Ascending aorta (tissue), 2 donors: ENCODE results near the gene WASHC4. TPM values are rescaled to one million over a fixed set of nuclear protein-coding genes. Genes with fewer than 3 reads are reported as not detected.

Experiments used
- DNase-seq, 2 donors: peaks; one replicate each; pipeline ENCODE4 v3.0.0-alpha.2; 2019; ENCODE audit warnings: low spot score in 2 of 2
- H3K27ac ChIP-seq, 2 donors: fragments of 200-600 bp; sonication (generic); one replicate each; pipeline ENCODE4 v1.5.1; 2016 to 2017; ENCODE audit warnings: mild to moderate bottlenecking in 1 of 2
- H3K27me3 ChIP-seq: fragments of 200-600 bp; sonication (generic); one replicate; pipeline ENCODE4 v1.5.1; 2017
- H3K36me3 ChIP-seq, 2 donors: fragments of 200-600 bp; sonication (generic); one replicate each; pipeline ENCODE4 v1.5.1; 2016
- H3K4me1 ChIP-seq, 2 donors: fragments of 200-600 bp; sonication (generic); one replicate each; pipeline ENCODE4 v1.5.1; 2016 to 2017; ENCODE audit warnings: mild to moderate bottlenecking in 1 of 2
- H3K4me3 ChIP-seq, 2 donors: fragments of 200-600 bp; sonication (generic); one replicate each; pipeline ENCODE4 v1.5.1; 2016 to 2017; ENCODE audit warnings: mild to moderate bottlenecking in 1 of 2
- H3K9me3 ChIP-seq, 2 donors: fragments of 200-600 bp; sonication (generic); one replicate each; pipeline ENCODE4 v1.5.1; 2016
- intact Hi-C: fragments of 100-400 bp; cut with DNase I; formaldehyde crosslinking; loops from one replicate; pipeline ENCODE4 v1.15.1; 2023
- total RNA-seq: library from RNA; depleted of rRNA; stranded (reverse); fragments of >200 nt; gene quantifications from one replicate; pipeline ENCODE4 v1.1.0, GENCODE V29; 2016
- TF ChIP-seq, protein P1 (sequence below), 3 experiments: fragments of 200-600 bp in 2 of 3; fragments of 450-650 bp in 1 of 3; sonication (generic) in 2 of 3; IDR thresholded peaks; one replicate each; pipeline ENCODE4 v1.5.1; 2016 to 2019; ENCODE audit warnings: antibody characterized with exemption in 3 of 3, mild to moderate bottlenecking in 1 of 3, moderate library complexity in 1 of 3

The WASHC4 gene
- total RNA-seq, 1 donor from 2014 or later = 22.8 TPM

- no peaks in the 10 kb centered on the region for H3K9me3 ChIP-seq
- H3K36me3 ChIP-seq = no peaks in the 10 kb centered on the region
- H3K27ac ChIP-seq = peak overlapping the region; percentile 43 to 58
- peaks cover 0 to 9% of the 10 kb centered on the region in 2 donors for H3K4me1 ChIP-seq
- TF ChIP-seq, protein P1, sequence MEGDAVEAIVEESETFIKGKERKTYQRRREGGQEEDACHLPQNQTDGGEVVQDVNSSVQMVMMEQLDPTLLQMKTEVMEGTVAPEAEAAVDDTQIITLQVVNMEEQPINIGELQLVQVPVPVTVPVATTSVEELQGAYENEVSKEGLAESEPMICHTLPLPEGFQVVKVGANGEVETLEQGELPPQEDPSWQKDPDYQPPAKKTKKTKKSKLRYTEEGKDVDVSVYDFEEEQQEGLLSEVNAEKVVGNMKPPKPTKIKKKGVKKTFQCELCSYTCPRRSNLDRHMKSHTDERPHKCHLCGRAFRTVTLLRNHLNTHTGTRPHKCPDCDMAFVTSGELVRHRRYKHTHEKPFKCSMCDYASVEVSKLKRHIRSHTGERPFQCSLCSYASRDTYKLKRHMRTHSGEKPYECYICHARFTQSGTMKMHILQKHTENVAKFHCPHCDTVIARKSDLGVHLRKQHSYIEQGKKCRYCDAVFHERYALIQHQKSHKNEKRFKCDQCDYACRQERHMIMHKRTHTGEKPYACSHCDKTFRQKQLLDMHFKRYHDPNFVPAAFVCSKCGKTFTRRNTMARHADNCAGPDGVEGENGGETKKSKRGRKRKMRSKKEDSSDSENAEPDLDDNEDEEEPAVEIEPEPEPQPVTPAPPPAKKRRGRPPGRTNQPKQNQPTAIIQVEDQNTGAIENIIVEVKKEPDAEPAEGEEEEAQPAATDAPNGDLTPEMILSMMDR (IDR thresholded peaks at IDR 0.05) = no peak
- H3K27me3 ChIP-seq = no peaks in the 10 kb centered on the region
- peak overlapping the region in 1 of 2 donors; percentile 43 for H3K4me3 ChIP-seq
- no peak for DNase-seq
- intact Hi-C loops = no loop called here
These were observed 30.1 kb upstream of the WASHC4 start for GRCh38 chr12:105077435-105077834.

GRCh38 chr12:105078712-105079570 is 28.6 kb upstream of the WASHC4 start:
- no peak for DNase-seq
- intact Hi-C loops = no loop called here
- Histone ChIP-seq H3K4me3 (no peak overlapping the region), H3K27me3 (no peaks in the 10 kb centered on the region), H3K9me3 (no peaks in the 10 kb centered on the region), H3K36me3 (no peaks in the 10 kb centered on the region), H3K27ac (peak overlapping the region in 1 of 2 donors; percentile 58), H3K4me1 (peaks cover 0 to 13% of the 10 kb centered on the region in 2 donors)
- TF ChIP-seq, protein P1 (IDR thresholded peaks at IDR 0.05) = no peak

GRCh38 chr12:105083031-105083430 is 24.5 kb upstream of the WASHC4 start:
- H3K27ac ChIP-seq = peak overlapping the region; percentile 54 to 70
- H3K27me3 ChIP-seq = no peaks in the 10 kb centered on the region
- H3K4me3 ChIP-seq = peak overlapping the region; percentile 61 to 78
- H3K4me1 ChIP-seq = peaks cover 0 to 5% of the 10 kb centered on the region in 2 donors
- TF ChIP-seq, protein P1 (IDR thresholded peaks at IDR 0.05) = no peak
- no peaks in the 10 kb centered on the region for H3K9me3 ChIP-seq
- intact Hi-C loops = no loop called here
- H3K36me3 ChIP-seq = no peaks in the 10 kb centered on the region
- no peak for DNase-seq

GRCh38 chr12:105083551-105084105 is 23.9 kb upstream of the WASHC4 start:
- DNase-seq = peak in 1 of 2 donors; percentile 84
- intact Hi-C loops = loop anchor here (1.0 kb wide), 1 partner anchor 25 kb away; no protein-coding TSS in a partner anchor
- Histone ChIP-seq H3K36me3 (no peaks in the 10 kb centered on the region), H3K4me1 (peaks cover 0 to 5% of the 10 kb centered on the region in 2 donors), H3K4me3 (peak overlapping the region; percentile 61 to 78), H3K9me3 (no peaks in the 10 kb centered on the region), H3K27me3 (no peaks in the 10 kb centered on the region), H3K27ac (peak overlapping the region; percentile 54 to 70)
- TF ChIP-seq, protein P1 (IDR thresholded peaks at IDR 0.05) = peak in 1 of 3 experiments; percentile 18

- peak; percentile 45 to 91 for DNase-seq
- H3K36me3 ChIP-seq = no peaks in the 10 kb centered on the region
- H3K9me3 ChIP-seq = no peaks in the 10 kb centered on the region
- H3K27ac ChIP-seq = peak within 1 kb of the TSS; percentile 54 to 70
- intact Hi-C loops = loop anchor here (1.0 kb wide), 1 partner anchor 24 kb away; no protein-coding TSS in a partner anchor
- H3K27me3 ChIP-seq = no peaks in the 10 kb centered on the region
- TF ChIP-seq, protein P1 (IDR thresholded peaks at IDR 0.05) = no peak
- H3K4me1 ChIP-seq = peaks cover 0 to 5% of the 10 kb centered on the region in 2 donors
- peak within 1 kb of the TSS; percentile 61 to 78 for H3K4me3 ChIP-seq
These were observed 23.0 kb upstream of the WASHC4 start, which contains the start of gene ALDH1L2 for GRCh38 chr12:105084251-105085250. Gene ALDH1L2, minus strand, starts transcription at chr12:105084458. Its CDS starts 22 bp downstream, at chr12:105084436.
